Brain microvascular endothelial cell (primary cell): Measurements from ENCODE around the gene KRTAP20-1.

Source experiments
- DNase-seq: peaks from one replicate; pipeline ENCODE4 v3.0.0-alpha.2; 2020
- H3K27ac ChIP-seq: fragments of 250-450 bp; sonication (Bioruptor Pico); 2 replicates; pipeline ENCODE4 v1.5.1; 2020; ENCODE audit warnings: mild to moderate bottlenecking, moderate library complexity
- H3K27me3 ChIP-seq: fragments of 250-450 bp; sonication (Bioruptor Pico); replicated peaks from 2 replicates; pipeline ENCODE4 v1.5.1; 2020; ENCODE audit warnings: mild to moderate bottlenecking
- H3K36me3 ChIP-seq: fragments of 250-450 bp; sonication (Bioruptor Pico); replicated peaks from 2 replicates; pipeline ENCODE4 v1.5.1; 2020; ENCODE audit warnings: mild to moderate bottlenecking
- H3K4me3 ChIP-seq: 2 replicates; pipeline ENCODE4 v1.5.1; 2011; ENCODE audit warnings: low read depth, mild to moderate bottlenecking, control low read depth, low read length, moderate library complexity
- CTCF ChIP-seq: IDR thresholded peaks from 2 replicates; pipeline ENCODE4 v1.5.1; 2011; ENCODE audit warnings: low read depth, mild to moderate bottlenecking, moderate library complexity, low read length, control low read depth, inconsistent platforms; ENCODE audit errors: missing control alignments
- in situ Hi-C: cut with HindIII; loops from 2 replicates; pipeline ENCODE4 v1.10.0; 2017; ENCODE audit warnings: low sequenced_read_pairs, low pct_ligation_motif_present

KRTAP20-1 gene

GRCh38 chr21:30625449-30626165, 9.4 kb downstream of the KRTAP20-1 start:
- Histone ChIP-seq H3K27me3 (no peaks in the 10 kb centered on the region), H3K4me3 (no peak overlapping the region), H3K36me3 (no peaks in the 10 kb centered on the region), H3K27ac (no peak overlapping the region)
- no peak for DNase-seq
- in situ Hi-C loops: no loop called here
- TF ChIP-seq CTCF: no peak

- no peaks in the 10 kb centered on the region for H3K36me3 ChIP-seq
- no peak overlapping the region for H3K27ac ChIP-seq
- DNase-seq: no peak
- H3K27me3 ChIP-seq: no peaks in the 10 kb centered on the region
- TF ChIP-seq CTCF: no peak
- in situ Hi-C loops: no loop called here
- H3K4me3 ChIP-seq: no peak overlapping the region
These were observed 11.9 kb downstream of the KRTAP20-1 start for GRCh38 chr21:30628109-30628508.

DNA sequence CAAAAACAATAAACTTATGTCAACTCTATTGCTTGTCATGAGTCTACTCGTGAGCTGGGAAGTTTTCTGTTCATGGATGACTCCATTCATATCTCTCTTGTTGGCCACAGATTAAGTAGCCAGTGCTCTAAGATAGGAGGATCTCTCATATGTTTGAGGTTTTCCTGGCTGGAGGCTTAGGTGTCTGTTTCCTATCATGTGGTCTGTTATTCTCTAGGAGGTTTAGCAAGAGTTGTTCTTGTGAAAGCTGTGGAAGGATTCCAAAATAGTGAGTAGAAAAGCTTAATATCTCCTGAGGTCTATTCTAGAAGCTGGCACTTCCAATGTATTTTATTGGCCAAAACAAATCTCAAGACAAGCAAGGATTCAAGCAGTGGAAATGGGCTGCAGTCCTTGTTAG, 13.0 kb downstream of the KRTAP20-1 start:
- H3K36me3 ChIP-seq: no peaks in the 10 kb centered on the region
- no peak for TF ChIP-seq CTCF
- H3K27ac ChIP-seq: no peak overlapping the region
- DNase-seq: no peak
- in situ Hi-C loops: no loop called here
- no peak overlapping the region for H3K4me3 ChIP-seq
- H3K27me3 ChIP-seq: no peaks in the 10 kb centered on the region

DNA sequence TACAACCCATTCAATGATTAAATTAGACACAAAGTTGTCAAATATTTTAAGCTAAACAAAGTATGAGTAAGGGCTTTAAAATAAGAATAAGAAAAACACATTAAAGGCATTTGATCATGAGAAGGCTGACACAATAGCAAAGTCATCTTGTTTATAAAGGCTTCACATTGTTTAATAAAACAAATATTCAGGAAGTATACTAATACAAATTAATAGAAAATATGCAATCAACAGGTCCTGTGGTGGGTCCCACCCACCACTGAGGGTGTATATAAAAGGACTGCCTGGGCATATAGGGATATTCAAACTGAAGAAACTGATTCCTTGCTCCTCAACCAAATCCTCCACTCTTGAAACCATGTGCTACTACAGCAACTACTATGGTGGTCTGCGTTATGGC, 18.7 kb downstream of the KRTAP20-1 start, which contains the start of gene KRTAP20-2:
Gene KRTAP20-2 (plus strand): TSS at position 301 of the 400 bp plus-strand sequence. CDS start 58 bp downstream, at position 359.
- H3K27ac ChIP-seq: no peak within 1 kb of the TSS
- no peak for DNase-seq
- TF ChIP-seq CTCF: no peak
- no peak within 1 kb of the TSS for H3K4me3 ChIP-seq
- H3K36me3 ChIP-seq: no peaks in the 10 kb centered on the region
- in situ Hi-C loops: no loop called here
- H3K27me3 ChIP-seq: no peaks in the 10 kb centered on the region

DNA sequence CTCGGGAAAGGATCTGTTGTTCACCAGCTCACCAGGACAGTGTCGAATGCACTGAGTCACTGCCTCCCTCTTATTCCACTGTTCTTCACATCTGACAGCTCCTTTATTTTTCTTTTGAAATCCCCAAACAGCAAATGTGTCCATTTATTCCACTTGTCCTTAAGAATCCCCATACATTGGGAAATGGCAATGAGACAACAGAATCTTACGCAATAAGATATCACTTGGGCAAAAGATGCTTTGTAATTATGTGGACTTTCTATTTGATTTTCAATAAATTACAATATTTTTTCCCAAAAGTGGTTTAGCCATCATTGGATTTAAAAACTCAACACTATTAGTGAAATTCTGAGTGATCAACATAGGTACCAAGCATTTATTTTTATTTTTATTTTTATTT, 22.5 kb downstream of the KRTAP20-1 start:
- in situ Hi-C loops: no loop called here

More for the DNA sequence above, 22.5 kb downstream of the KRTAP20-1 start:
- no peak overlapping the region for H3K4me3 ChIP-seq
- DNase-seq: no peak
- H3K27me3 ChIP-seq: no peaks in the 10 kb centered on the region
- no peak overlapping the region for H3K27ac ChIP-seq
- H3K36me3 ChIP-seq: no peaks in the 10 kb centered on the region
- TF ChIP-seq CTCF: no peak
